ENCODE measurements around the gene KCNN1. TPM values are rescaled to one million over a fixed set of nuclear protein-coding genes. Genes with fewer than 3 reads are reported as not detected.

KCNN1 gene
- total and polyA plus RNA-seq, 9 of the 15 experiments (the other 6 are each of a cell fraction or from before 2014, with no cell fraction given): 0.01 to 6.2 (median 0.72) TPM

DNA sequence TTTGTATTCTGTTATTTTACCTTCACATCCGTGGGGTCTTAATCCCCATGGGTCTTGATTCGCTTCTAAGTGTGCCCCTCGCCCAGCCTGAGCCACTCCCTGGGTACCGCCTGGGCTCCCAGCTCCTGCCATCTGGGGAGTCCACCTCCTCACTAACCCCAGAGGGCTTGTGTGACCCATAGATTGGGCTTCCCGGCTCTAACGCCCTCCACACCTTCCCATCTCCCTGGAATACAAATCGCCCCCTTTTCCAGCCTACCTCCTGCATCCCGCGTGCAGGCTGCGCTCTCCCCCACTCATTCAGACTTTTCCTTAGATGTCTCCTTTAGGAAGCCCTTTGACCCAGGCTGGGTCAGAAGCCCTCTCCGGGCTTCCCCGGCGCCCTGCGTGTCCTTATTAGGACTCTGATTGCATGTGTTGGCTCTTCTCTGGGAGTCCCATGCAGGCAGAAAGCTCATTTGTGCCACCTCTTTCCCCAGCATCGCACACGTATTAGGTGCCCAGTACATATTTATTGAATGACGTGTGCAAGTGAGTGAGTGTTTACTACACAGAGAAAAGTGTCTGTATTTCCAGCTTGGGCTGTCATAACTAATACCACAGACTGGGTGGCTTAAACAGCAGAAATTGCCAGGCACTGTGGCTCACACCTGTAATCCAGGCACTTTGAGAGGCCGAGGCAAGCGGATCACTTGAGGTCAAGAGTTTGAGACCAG is 33.3 kb upstream of the KCNN1 start:
- Histone ChIP-seq H3K36me3 (ENCODE audit: control insufficient read depth, insufficient read depth, low read length) (peaks cover 19% of the 10 kb centered on the region; the same call in 1 of the 3 replicates), H4K20me1 (replicated peaks; ENCODE audit: control insufficient read depth, insufficient read depth, low read length) (no peaks in the 10 kb centered on the region), H2AFZ (ENCODE audit: low read depth, low read length) (peak overlapping the region; percentile 97), H3K4me2 (ENCODE audit: insufficient read depth, low read length) (peak overlapping the region; percentile 89), H3K9me1 (ENCODE audit: control insufficient read depth, insufficient read depth, low read length) (no peaks in the 10 kb centered on the region), H3K79me2 (ENCODE audit: control insufficient read depth, insufficient read depth, low read length) (peaks cover 24% of the 10 kb centered on the region), H3K9me3 (replicated peaks; ENCODE audit: control insufficient read depth, insufficient read depth, low read depth, low read length) (no peaks in the 10 kb centered on the region), H3K27me3 (ENCODE audit: control insufficient read depth in 2 of 2, insufficient read depth in 2 of 2, low read length in 2 of 2) (no peaks in the 10 kb centered on the region), H3K9ac (ENCODE audit: insufficient read depth in 1 of 2, low read depth in 2 of 2, low read length in 2 of 2) (peak overlapping the region; percentile 93 to 99), H3K4me1 (replicated peaks in 1 of 2; ENCODE audit: control insufficient read depth in 2 of 2, insufficient read depth in 2 of 2, low read length in 2 of 2) (peaks cover 12 to 18% of the 10 kb centered on the region in 2 experiments; a peak in 4 of 5 replicates), H3K4me3 (peak overlapping the region; percentile 89), H3K27ac (ENCODE audit: extremely low read depth, low read depth, low read length) (peak overlapping the region; percentile 95)
- CTCF ChIA-PET (ENCODE audit: low intra/inter-chr PET ratio): interaction anchor here (1.0 to 2.8 kb wide), 2 partner anchors 63 to 74 kb away, joined by 7 to 31 read pairs; partner anchors contain the start of gene RPL18A
- WGBS (ENCODE audit: insufficient coverage, low coverage, missing lambda C conversion rate): 8% methylated on average over 18 of the region's 19 CpGs
- DNase-seq (ENCODE audit: extremely low read depth in 1 of 4, low spot score in 3 of 4): peak in 2 of 4 experiments; percentile 15 to 37
- intact Hi-C loops (cut with micrococcal nuclease): no loop called here
- in situ Hi-C loops (cut with MboI): no loop called here
- FAIRE-seq: no peak
- no TSS peak for BruUV-seq (replicated peaks)
- no peak for ATAC-seq
- POLR2A ChIA-PET: interaction anchor here (0.6 to 3.9 kb wide), 16 partner anchors 9 to 358 kb away, joined by 3 to 51 read pairs (median 4); partner anchors contain the start of genes JUND, RPL18A and SLC5A5
- TF ChIP-seq NFYB (IDR thresholded peaks at IDR 0.05; ENCODE audit: extremely low read depth, insufficient read length) (no peak), POLR3G (IDR thresholded peaks at IDR 0.05; ENCODE audit: extremely low read depth, insufficient read length, insufficient replicate concordance) (no peak), ZNF165 (CRISPR knock-in tag; IDR thresholded peaks at IDR 0.05; ENCODE audit: borderline replicate concordance) (no peak), FOXA3 (CRISPR knock-in tag; conservative IDR thresholded peaks at IDR 0.05 in 1 of 2, IDR thresholded peaks at IDR 0.05 in 1 of 2) (0 out of 4 replicates have a peak, but pooled peaks of 1 of the 2 experiments have one; percentile 19), ZBTB7A (IDR thresholded peaks at IDR 0.05; ENCODE audit: borderline replicate concordance, control insufficient read depth, low read depth, low read length) (no peak), SMC3 (conservative IDR thresholded peaks at IDR 0.05; ENCODE audit: insufficient read depth, low read depth, low read length) (no peak), PCBP2 (IDR thresholded peaks at IDR 0.05; ENCODE audit: low read depth, low read length, poor library complexity, severe bottlenecking) (no peak), POLR3A (IDR thresholded peaks at IDR 0.05; ENCODE audit: borderline replicate concordance, extremely low read depth, insufficient read depth, insufficient read length) (no peak), FOXA1 (IDR thresholded peaks at IDR 0.05; ENCODE audit: borderline replicate concordance) (no peak)
- TF ChIP-seq, protein P1, sequence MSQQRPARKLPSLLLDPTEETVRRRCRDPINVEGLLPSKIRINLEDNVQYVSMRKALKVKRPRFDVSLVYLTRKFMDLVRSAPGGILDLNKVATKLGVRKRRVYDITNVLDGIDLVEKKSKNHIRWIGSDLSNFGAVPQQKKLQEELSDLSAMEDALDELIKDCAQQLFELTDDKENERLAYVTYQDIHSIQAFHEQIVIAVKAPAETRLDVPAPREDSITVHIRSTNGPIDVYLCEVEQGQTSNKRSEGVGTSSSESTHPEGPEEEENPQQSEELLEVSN (IDR thresholded peaks at IDR 0.05; ENCODE audit: borderline replicate concordance in 1 of 2, extremely low read depth in 1 of 2, insufficient read depth in 1 of 2, insufficient read length in 1 of 2, low read depth in 1 of 2, low read length in 1 of 2, poor library complexity in 1 of 2, severe bottlenecking in 1 of 2): peak in 1 of 2 experiments; percentile 3
- TF ChIP-seq, protein P2, sequence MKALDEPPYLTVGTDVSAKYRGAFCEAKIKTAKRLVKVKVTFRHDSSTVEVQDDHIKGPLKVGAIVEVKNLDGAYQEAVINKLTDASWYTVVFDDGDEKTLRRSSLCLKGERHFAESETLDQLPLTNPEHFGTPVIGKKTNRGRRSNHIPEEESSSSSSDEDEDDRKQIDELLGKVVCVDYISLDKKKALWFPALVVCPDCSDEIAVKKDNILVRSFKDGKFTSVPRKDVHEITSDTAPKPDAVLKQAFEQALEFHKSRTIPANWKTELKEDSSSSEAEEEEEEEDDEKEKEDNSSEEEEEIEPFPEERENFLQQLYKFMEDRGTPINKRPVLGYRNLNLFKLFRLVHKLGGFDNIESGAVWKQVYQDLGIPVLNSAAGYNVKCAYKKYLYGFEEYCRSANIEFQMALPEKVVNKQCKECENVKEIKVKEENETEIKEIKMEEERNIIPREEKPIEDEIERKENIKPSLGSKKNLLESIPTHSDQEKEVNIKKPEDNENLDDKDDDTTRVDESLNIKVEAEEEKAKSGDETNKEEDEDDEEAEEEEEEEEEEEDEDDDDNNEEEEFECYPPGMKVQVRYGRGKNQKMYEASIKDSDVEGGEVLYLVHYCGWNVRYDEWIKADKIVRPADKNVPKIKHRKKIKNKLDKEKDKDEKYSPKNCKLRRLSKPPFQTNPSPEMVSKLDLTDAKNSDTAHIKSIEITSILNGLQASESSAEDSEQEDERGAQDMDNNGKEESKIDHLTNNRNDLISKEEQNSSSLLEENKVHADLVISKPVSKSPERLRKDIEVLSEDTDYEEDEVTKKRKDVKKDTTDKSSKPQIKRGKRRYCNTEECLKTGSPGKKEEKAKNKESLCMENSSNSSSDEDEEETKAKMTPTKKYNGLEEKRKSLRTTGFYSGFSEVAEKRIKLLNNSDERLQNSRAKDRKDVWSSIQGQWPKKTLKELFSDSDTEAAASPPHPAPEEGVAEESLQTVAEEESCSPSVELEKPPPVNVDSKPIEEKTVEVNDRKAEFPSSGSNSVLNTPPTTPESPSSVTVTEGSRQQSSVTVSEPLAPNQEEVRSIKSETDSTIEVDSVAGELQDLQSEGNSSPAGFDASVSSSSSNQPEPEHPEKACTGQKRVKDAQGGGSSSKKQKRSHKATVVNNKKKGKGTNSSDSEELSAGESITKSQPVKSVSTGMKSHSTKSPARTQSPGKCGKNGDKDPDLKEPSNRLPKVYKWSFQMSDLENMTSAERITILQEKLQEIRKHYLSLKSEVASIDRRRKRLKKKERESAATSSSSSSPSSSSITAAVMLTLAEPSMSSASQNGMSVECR (CRISPR knock-in tag; IDR thresholded peaks at IDR 0.05): peak; percentile 53
- TF ChIP-seq, protein P3, sequence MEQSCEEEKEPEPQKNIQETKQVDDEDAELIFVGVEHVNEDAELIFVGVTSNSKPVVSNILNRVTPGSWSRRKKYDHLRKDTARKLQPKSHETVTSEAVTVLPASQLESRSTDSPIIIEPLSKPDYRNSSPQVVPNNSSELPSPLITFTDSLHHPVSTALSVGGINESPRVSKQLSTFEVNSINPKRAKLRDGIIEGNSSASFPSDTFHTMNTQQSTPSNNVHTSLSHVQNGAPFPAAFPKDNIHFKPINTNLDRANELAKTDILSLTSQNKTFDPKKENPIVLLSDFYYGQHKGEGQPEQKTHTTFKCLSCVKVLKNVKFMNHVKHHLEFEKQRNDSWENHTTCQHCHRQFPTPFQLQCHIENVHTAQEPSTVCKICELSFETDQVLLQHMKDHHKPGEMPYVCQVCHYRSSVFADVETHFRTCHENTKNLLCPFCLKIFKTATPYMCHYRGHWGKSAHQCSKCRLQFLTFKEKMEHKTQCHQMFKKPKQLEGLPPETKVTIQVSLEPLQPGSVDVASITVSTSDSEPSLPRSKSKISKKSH (CRISPR knock-in tag; IDR thresholded peaks at IDR 0.05): no peak

Measured in K562 (cell line).